CD14-positive monocyte (primary cell): ENCODE data around the gene CNPY1. TPM values are rescaled to one million over a fixed set of nuclear protein-coding genes. Genes with fewer than 3 reads are reported as not detected.

ENCODE experiments used
- DNase-seq, 3 donors: peaks; one replicate each; pipeline ENCODE4 v3.0.0-alpha.2; 2011 to 2022
- H2AFZ ChIP-seq: 2 replicates; pipeline ENCODE4 v1.6.0; 2012; ENCODE audit warnings: mild to moderate bottlenecking, low read depth, low read length, inconsistent platforms; ENCODE audit not compliant: insufficient read depth, poor library complexity, severe bottlenecking
- H3K27ac ChIP-seq, 2 donors: 1 replicate in 1 of 2; 2 replicates in 1 of 2; pipeline ENCODE4 v1.5.1; 2012 to 2013; ENCODE audit warnings: low read length in 2 of 2, control low read depth in 1 of 2, inconsistent platforms in 1 of 2, low read depth in 1 of 2, mild to moderate bottlenecking in 1 of 2
- H3K27me3 ChIP-seq, 2 donors: one replicate each; pipeline versions ENCODE4 v1.6.0 to v1.6.1; 2011 to 2013; ENCODE audit warnings: low read length in 2 of 2; ENCODE audit not compliant: control insufficient read depth in 2 of 2, insufficient read depth in 2 of 2
- H3K36me3 ChIP-seq, 2 donors: replicated peaks in 1 of 2; 1 replicate in 1 of 2; 2 replicates in 1 of 2; pipeline versions ENCODE4 v1.5.1 to v1.6.1; 2012 to 2013; ENCODE audit warnings: low read length in 2 of 2, control low read depth in 1 of 2, inconsistent platforms in 1 of 2, mild to moderate bottlenecking in 1 of 2; ENCODE audit not compliant: insufficient read depth in 2 of 2, control insufficient read depth in 1 of 2
- H3K4me1 ChIP-seq, 2 donors: 1 replicate in 1 of 2; 2 replicates in 1 of 2; pipeline versions ENCODE4 v1.5.1 to v1.6.1; 2012 to 2013; ENCODE audit warnings: low read length in 2 of 2, control low read depth in 1 of 2, inconsistent platforms in 1 of 2, mild to moderate bottlenecking in 1 of 2, moderate library complexity in 1 of 2; ENCODE audit not compliant: insufficient read depth in 2 of 2, control insufficient read depth in 1 of 2
- H3K4me2 ChIP-seq: replicated peaks from 2 replicates; pipeline ENCODE3; 2012; ENCODE audit warnings: low read length, moderate library complexity, mild to moderate bottlenecking; ENCODE audit not compliant: poor library complexity, severe bottlenecking; ENCODE audit errors: extremely low read depth
- H3K4me3 ChIP-seq, 3 experiments: fragments of 200-600 bp in 1 of 3; sonication (generic) in 1 of 3; replicated peaks in 1 of 3; 1 replicate in 2 of 3; 2 replicates in 1 of 3; pipeline ENCODE4 v1.5.1; 2011 to 2013; ENCODE audit warnings: low read length in 3 of 3, mild to moderate bottlenecking in 3 of 3, control low read depth in 2 of 3, low read depth in 2 of 3, inconsistent platforms in 1 of 3, moderate library complexity in 1 of 3
- H3K79me2 ChIP-seq: 2 replicates; pipeline ENCODE4 v1.6.0; 2012; ENCODE audit warnings: mild to moderate bottlenecking, control low read depth, inconsistent platforms, low read length, moderate library complexity; ENCODE audit not compliant: insufficient read depth
- H3K9ac ChIP-seq: 2 replicates; pipeline ENCODE4 v1.6.0; 2017; ENCODE audit warnings: low read length, mild to moderate bottlenecking; ENCODE audit not compliant: insufficient read depth, poor library complexity, severe bottlenecking
- H3K9me3 ChIP-seq, 2 donors: replicated peaks in 1 of 2; 1 replicate in 1 of 2; 2 replicates in 1 of 2; pipeline versions ENCODE4 v1.5.1 to v1.6.1; 2012 to 2013; ENCODE audit warnings: low read length in 2 of 2, control low read depth in 1 of 2; ENCODE audit not compliant: control insufficient read depth in 1 of 2, insufficient read depth in 1 of 2
- H4K20me1 ChIP-seq: 2 replicates; pipeline ENCODE4 v1.6.0; 2012; ENCODE audit warnings: mild to moderate bottlenecking, low read length, control low read depth, moderate library complexity; ENCODE audit not compliant: insufficient read depth
- H3K27ac Mint-ChIP-seq, 7 donors: one replicate each; pipeline ENCODE4 v1.8.0; 2020; ENCODE audit warnings: mild to moderate bottlenecking in 7 of 7, mixed read lengths in 7 of 7, moderate library complexity in 6 of 7, inconsistent platforms in 2 of 7
- H3K27me3 Mint-ChIP-seq, 3 donors: one replicate each; pipeline ENCODE4 v1.8.0; 2021 to 2022; ENCODE audit warnings: low read depth in 3 of 3, mild to moderate bottlenecking in 3 of 3, mixed read lengths in 3 of 3, moderate library complexity in 3 of 3, inconsistent platforms in 1 of 3
- H3K36me3 Mint-ChIP-seq, 2 donors: one replicate each; pipeline ENCODE4 v1.8.0; 2020; ENCODE audit warnings: mixed read lengths in 2 of 2, inconsistent platforms in 1 of 2, mild to moderate bottlenecking in 1 of 2
- H3K4me1 Mint-ChIP-seq: one replicate; pipeline ENCODE4 v1.8.0; 2020; ENCODE audit warnings: mild to moderate bottlenecking, mixed read lengths
- H3K4me3 Mint-ChIP-seq, 2 donors: one replicate each; pipeline ENCODE4 v1.8.0; 2020; ENCODE audit warnings: mild to moderate bottlenecking in 2 of 2, mixed read lengths in 2 of 2, moderate library complexity in 1 of 2
- H3K9me3 Mint-ChIP-seq, 7 donors: one replicate each; pipeline ENCODE4 v1.8.0; 2020 to 2022; ENCODE audit warnings: mixed read lengths in 7 of 7, mild to moderate bottlenecking in 6 of 7, moderate library complexity in 6 of 7, inconsistent platforms in 2 of 7
- CTCF ChIP-seq: fragments of 200-600 bp; IDR thresholded peaks from one replicate; pipeline ENCODE4 v1.8.0; 2022; ENCODE audit warnings: antibody characterized with exemption, mild to moderate bottlenecking
- WGBS: methylation state at CpG from one replicate; pipeline ENCODE4 v1.1.5; 2013; ENCODE audit warnings: missing lambda C conversion rate; ENCODE audit not compliant: insufficient coverage; 5-methylcytosine and 5-hydroxymethylcytosine counted together
- intact Hi-C, 2 donors: fragments of 100-400 bp; cut with micrococcal nuclease; formaldehyde crosslinking; loops; one replicate each; pipeline versions ENCODE4 v1.15.0 to v1.15.1; 2023
- polyA plus RNA-seq, 3 donors: library from polyadenylated mRNA; depleted of rRNA in 1 of 3; unstranded in 2 of 3; stranded (reverse) in 1 of 3; fragments of 300-500 nt in 2 of 3; fragments of >200 nt in 1 of 3; fragmentation: Illumina TruSeq in 2 of 3; gene quantifications; 1 replicate in 2 of 3; 2 replicates in 1 of 3; pipeline ENCODE4 v1.2.3, GENCODE V29; 2012 to 2021

CNPY1 gene
- polyA plus RNA-seq, 3 donors = not detected

- Histone ChIP-seq H3K4me2 (no peak overlapping the region), H2AFZ (no peak overlapping the region), H3K9me3 (peaks cover 0 to 26% of the 10 kb centered on the region in 2 donors), H3K36me3 (no peaks in the 10 kb centered on the region), H3K9ac (no peak overlapping the region), H3K27ac (no peak overlapping the region), H3K4me3 (no peak overlapping the region), H3K4me1 (peaks cover 7 to 8% of the 10 kb centered on the region in 2 donors), H4K20me1 (no peaks in the 10 kb centered on the region), H3K79me2 (no peaks in the 10 kb centered on the region), H3K27me3 (peaks cover 28 to 58% of the 10 kb centered on the region in 2 donors)
- WGBS = 60% methylated on average over 8 of the region's 9 CpGs
- no peak for TF ChIP-seq CTCF
- Mint-ChIP-seq H3K4me1 (peaks cover 10% of the 10 kb centered on the region), H3K36me3 (peaks cover 4% of the 10 kb centered on the region in 2 donors), H3K4me3 (no peak overlapping the region), H3K27me3 (peaks cover 44 to 84% (median 60%) of the 10 kb centered on the region in 3 donors), H3K27ac (peak overlapping the region in 1 of 7 donors; percentile 76), H3K9me3 (peaks cover 0 to 10% (median 5%) of the 10 kb centered on the region in 7 donors)
- intact Hi-C loops = no loop called here
- no peak for DNase-seq
Measured at GRCh38 chr7:155538293-155538692, 8.1 kb downstream of the CNPY1 start.

- H2AFZ ChIP-seq = no peak overlapping the region
- peaks cover 13 to 14% of the 10 kb centered on the region in 2 donors for H3K4me1 ChIP-seq
- Mint-ChIP-seq H3K4me3 (peak overlapping the region in 1 of 2 donors; percentile 48), H3K27ac (no peak overlapping the region), H3K4me1 (peaks cover 18% of the 10 kb centered on the region), H3K9me3 (peaks cover 0 to 17% (median 7%) of the 10 kb centered on the region in 7 donors), H3K36me3 (peaks cover 9 to 12% of the 10 kb centered on the region in 2 donors), H3K27me3 (peaks cover 60 to 89% (median 77%) of the 10 kb centered on the region in 3 donors)
- H3K36me3 ChIP-seq = no peaks in the 10 kb centered on the region
- H3K9me3 ChIP-seq = peaks cover 0 to 43% of the 10 kb centered on the region in 2 donors
- WGBS = 67% methylated on average over 4 of the region's 8 CpGs
- H3K27ac ChIP-seq = no peak overlapping the region
- H3K4me3 ChIP-seq = no peak overlapping the region
- no peak overlapping the region for H3K9ac ChIP-seq
- TF ChIP-seq CTCF = no peak
- H3K27me3 ChIP-seq = peaks cover 42 to 77% of the 10 kb centered on the region in 2 donors
- no peaks in the 10 kb centered on the region for H4K20me1 ChIP-seq
- intact Hi-C loops = no loop called here
- H3K79me2 ChIP-seq = no peaks in the 10 kb centered on the region
- H3K4me2 ChIP-seq = no peak overlapping the region
- no peak for DNase-seq
Measured at GRCh38 chr7:155536451-155536850, 9.9 kb downstream of the CNPY1 start.
